ENCODE results near the gene CEMP1.

DNA sequence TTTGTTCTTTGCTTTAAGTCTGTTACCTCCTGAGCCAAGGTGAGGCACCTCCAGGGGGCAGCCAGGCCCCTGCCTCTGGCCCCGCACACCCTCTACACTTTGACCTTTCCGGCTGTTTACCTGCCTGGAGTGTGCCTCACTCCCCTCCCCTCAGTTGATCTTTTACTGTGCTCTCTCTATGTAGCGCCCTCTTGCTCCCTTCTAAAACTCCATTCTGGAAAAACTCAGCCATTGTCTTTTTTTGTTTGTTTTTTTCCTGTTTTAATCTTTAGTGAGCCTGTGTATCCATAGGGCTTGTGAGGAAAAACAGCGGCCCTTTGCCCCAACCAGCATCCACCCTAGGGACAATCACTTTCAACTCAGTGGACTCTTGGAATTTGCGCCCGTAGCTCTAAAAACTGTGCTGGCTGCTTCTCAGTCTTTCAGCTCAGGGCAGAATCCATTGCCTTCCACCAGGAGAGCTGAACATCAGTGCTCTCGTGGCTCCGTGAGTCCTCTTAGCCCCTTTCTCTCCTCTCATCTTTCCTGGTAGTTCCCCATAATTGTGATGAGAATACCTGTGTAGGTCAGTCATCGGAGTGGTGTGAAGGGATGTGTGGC is 6.8 kb downstream of the CEMP1 start:
- TF ChIP-seq, protein P1, sequence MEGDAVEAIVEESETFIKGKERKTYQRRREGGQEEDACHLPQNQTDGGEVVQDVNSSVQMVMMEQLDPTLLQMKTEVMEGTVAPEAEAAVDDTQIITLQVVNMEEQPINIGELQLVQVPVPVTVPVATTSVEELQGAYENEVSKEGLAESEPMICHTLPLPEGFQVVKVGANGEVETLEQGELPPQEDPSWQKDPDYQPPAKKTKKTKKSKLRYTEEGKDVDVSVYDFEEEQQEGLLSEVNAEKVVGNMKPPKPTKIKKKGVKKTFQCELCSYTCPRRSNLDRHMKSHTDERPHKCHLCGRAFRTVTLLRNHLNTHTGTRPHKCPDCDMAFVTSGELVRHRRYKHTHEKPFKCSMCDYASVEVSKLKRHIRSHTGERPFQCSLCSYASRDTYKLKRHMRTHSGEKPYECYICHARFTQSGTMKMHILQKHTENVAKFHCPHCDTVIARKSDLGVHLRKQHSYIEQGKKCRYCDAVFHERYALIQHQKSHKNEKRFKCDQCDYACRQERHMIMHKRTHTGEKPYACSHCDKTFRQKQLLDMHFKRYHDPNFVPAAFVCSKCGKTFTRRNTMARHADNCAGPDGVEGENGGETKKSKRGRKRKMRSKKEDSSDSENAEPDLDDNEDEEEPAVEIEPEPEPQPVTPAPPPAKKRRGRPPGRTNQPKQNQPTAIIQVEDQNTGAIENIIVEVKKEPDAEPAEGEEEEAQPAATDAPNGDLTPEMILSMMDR (IDR thresholded peaks at IDR 0.05), result no peak
- TF ChIP-seq POLR2AphosphoS5 (IDR thresholded peaks at IDR 0.05), result no peak
- TF ChIP-seq POLR2A (IDR thresholded peaks at IDR 0.05), result no peak

Measured in prostate gland (tissue), 2 donors.